T follicular helper cell (primary cell): ENCODE measurements around the gene CCDC88B.

ENCODE experiments used
- DNase-seq: peaks from one replicate; pipeline ENCODE4 v3.0.0-alpha.2; 2020; ENCODE audit warnings: low read depth

CCDC88B gene

DNA sequence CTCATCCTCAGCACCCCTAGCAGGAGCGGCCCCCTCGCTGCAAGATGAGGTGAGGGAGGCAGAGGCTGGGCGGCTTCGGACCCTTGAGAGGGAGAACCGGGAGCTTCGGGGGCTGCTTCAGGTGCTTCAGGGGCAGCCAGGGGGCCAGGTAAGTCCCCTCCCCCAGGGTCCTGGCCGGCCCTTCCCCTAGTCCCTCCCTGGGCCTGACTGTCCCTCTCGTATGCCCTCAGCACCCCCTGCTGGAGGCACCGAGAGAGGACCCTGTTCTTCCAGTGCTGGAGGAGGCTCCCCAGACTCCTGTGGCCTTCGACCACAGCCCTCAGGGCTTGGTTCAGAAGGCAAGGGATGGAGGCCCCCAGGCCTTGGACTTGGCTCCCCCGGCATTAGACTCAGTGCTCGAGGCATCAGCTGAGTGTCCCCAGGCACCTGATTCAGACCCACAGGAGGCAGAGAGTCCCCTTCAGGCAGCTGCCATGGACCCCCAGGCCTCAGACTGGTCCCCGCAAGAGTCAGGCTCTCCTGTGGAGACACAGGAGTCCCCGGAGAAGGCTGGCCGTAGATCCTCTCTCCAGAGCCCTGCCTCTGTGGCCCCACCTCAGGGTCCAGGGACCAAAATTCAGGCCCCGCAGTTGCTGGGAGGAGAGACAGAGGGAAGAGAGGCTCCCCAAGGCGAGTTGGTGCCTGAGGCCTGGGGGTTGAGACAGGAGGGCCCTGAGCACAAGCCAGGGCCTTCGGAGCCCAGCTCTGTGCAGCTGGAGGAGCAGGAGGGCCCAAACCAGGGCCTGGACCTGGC is 4.0 kb downstream of the CCDC88B start:
- DNase-seq = no peak

DNA sequence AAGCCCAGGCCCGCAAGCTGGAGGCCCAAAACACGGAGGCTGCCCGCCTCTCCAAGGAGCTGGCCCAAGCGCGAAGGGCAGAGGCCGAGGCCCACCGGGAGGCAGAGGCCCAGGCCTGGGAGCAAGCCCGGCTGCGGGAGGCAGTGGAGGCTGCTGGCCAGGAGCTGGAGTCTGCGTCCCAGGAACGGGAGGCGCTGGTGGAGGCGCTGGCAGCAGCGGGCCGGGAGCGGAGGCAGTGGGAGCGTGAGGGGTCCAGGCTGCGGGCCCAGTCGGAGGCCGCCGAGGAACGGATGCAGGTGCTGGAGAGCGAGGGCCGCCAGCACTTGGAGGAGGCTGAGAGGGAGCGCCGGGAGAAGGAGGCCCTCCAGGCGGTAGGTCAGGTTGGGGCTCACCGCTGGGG is 4.8 kb downstream of the CCDC88B start:
- DNase-seq = no peak

DNA sequence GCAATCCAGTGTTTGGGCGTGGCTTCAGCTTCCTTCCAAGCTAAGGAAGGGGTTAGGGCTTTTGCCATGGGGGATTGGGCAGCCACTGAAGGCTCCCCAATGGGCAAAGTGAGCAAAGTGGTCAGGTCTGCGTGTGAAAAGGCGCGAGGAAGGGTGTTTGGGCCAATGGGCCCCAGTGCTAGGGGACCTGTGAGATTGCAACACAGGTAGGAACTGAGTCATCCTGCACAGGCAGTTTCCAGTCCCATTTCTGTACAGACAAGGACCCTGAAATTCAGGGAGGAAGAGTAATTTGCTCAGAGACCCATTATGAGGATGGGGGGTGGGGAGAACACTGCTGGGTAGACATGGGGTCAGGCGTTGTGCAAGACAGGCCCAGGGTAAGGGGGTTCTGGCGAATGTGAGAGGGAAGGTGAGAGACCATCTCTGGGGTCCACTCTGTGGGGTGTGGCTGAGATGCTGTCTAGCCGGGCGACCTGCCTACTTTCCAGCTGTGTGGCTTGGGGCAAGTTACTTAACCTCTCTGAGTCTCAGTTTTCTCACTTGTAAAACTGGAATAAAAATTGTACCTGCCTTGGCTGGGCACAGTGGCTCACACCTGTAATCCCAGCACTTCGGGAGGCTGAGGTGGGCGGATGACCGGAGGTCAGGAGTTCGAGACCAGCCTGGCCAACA is 7.3 kb downstream of the CCDC88B start:
- no peak for DNase-seq

DNA sequence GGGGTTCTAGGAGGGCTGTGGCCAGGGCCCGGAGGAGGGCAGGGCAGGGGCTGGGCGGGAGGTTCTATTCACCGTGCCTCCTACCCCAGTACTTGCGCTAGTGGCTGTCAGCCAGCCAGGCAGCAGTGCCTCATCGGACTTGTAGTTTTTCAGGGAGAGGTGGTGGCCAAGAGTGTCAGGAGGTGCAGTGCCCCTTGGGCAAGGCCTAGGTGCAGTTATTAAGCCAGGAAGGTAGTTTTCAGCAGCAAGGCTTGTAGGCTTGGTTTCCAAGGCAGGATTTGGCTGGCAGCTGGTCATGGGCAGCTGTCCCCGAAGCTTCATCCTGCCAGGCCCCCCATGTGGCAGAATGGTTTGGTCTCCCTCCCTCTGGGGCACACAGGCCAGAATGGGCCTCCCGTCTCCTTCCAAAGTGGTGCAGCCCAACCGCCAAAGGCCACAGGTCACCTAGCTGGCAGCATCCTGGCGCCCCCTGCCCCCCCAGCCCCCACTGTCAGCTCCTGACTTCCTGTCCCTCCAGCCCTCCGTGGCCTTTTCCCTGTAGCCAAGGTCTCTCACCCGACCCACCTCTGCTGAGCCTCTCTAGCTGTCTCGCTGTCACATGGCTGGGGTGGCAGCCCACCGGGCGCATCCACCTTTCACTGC is 8.5 kb downstream of the CCDC88B start:
- no peak for DNase-seq

- DNase-seq = no peak
These were observed 9.0 kb downstream of the CCDC88B start for GRCh38 chr11:64349025-64349387.

DNA sequence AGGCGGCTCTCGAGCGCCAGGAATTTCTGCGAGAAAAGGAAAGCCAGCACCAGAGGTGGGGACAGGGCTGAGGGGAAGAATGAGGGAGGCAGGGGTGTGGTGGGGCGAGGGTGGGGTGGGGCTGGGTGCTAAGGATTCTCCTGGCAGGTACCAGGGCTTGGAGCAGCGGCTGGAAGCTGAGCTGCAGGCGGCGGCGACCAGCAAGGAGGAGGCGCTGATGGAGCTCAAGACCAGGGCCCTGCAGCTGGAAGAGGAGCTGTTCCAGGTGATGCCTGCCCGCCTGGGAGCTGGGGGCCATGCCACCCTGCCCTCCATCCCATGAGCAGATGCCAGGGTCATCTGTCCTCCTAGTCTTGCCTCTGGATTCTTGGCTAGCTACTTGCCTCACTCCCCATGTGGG is 9.4 kb downstream of the CCDC88B start:
- DNase-seq = no peak

DNA sequence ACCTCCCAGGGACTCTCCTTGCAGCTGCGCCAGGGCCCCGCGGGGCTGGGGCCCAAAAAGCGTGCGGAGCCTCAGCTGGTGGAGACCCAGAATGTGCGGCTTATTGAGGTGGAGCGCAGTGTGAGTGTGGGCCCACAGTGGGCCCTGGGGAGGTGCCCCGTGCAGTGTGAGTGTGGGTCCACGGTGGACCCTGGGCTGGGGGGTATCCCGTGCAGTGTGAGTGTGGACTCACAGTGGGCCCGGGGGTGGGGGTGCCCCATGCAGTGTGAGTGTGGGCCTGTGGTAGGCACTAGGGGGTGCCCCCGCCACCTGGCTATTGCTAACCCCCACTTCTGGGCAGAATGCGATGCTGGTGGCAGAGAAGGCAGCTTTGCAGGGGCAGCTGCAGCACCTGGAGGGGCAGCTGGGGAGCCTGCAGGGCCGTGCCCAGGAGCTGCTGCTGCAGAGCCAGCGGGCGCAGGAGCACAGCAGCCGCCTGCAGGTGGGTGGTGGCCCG is 11.2 kb downstream of the CCDC88B start:
- DNase-seq = no peak

DNA sequence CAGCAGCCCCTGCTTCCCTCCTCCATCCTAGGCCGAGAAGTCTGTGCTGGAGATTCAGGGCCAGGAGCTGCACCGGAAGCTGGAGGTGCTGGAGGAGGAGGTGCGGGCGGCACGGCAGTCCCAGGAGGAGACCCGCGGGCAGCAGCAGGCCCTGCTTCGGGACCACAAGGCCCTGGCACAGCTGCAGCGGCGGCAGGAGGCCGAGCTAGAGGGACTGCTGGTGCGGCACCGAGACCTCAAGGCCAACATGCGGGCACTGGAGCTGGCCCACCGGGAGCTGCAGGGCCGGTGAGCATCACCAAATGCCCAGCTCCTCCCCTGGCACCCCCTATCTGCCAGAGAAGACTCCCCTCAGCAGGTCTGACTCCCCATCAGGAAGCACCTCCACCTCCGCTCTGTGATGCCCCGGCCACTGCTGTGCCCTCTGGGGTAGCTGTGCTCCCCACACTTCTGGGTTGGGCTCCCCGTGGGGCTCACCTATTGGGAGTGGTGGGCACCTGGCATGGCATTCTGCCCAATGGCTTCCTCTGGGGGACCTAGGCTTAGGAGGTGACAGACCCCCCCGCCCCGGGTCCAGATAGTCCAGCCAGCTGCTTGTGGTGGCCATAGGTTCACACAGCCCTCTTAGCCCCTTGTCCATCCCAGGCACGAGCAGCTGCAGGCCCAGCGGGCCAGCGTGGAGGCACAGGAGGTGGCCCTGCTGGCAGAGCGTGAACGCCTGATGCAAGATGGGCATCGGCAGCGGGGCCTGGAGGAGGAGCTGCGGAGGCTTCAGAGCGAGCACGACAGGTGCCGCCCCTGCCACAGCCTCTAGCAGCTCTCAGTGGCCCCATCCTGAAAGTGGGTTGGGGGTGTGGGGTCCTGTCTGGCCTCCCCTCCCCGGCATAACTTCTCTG is 12.3 kb downstream of the CCDC88B start:
- no peak for DNase-seq

- no peak for DNase-seq
These were observed 13.2 kb downstream of the CCDC88B start for GRCh38 chr11:64352995-64353714.

- DNase-seq = no peak
These were observed 13.9 kb downstream of the CCDC88B start for GRCh38 chr11:64353715-64354506.

- no peak for DNase-seq
These were observed 15.3 kb downstream of the CCDC88B start for GRCh38 chr11:64355078-64355940.

- no peak for DNase-seq
These were observed 16.8 kb downstream of the CCDC88B start for GRCh38 chr11:64356498-64357411.

GRCh38 chr11:64357446-64357845 is 17.4 kb downstream of the CCDC88B start:
- DNase-seq = no peak

GRCh38 chr11:64357904-64358535 is 18.0 kb downstream of the CCDC88B start:
- no peak for DNase-seq

- DNase-seq = no peak
These were observed 18.5 kb downstream of the CCDC88B start for GRCh38 chr11:64358536-64358906.

- DNase-seq = no peak
These were observed 19.1 kb downstream of the CCDC88B start, which contains the start of gene RPS6KA4 for GRCh38 chr11:64358907-64359711. Gene RPS6KA4, plus strand, starts transcription at chr11:64359162. Its CDS starts 74 bp downstream, at chr11:64359236.
